GM21381 (cell line): ENCODE measurements around the gene RABL2A.
"Not testable (repeated sequence)": the region's sequence is repeated elsewhere in the genome, so short reads cannot be mapped to it uniquely, and the experiment has no call there.

Experiments
- ATAC-seq: cut with Tn5 transposase; IDR thresholded peaks from one replicate; pipeline ENCODE4 v1.9.1; 2021; ENCODE audit warnings: mild to moderate bottlenecking, moderate library complexity; ENCODE audit not compliant: unreplicated experiment

RABL2A gene

GRCh38 chr2:113606036-113606435, 21.0 kb upstream of the RABL2A start:
- ATAC-seq = not testable (repeated sequence)

GRCh38 chr2:113609822-113610221, 17.2 kb upstream of the RABL2A start:
- not testable (repeated sequence) for ATAC-seq

- ATAC-seq = not testable (repeated sequence)
Observed at GRCh38 chr2:113621002-113621401, 6.1 kb upstream of the RABL2A start.

DNA sequence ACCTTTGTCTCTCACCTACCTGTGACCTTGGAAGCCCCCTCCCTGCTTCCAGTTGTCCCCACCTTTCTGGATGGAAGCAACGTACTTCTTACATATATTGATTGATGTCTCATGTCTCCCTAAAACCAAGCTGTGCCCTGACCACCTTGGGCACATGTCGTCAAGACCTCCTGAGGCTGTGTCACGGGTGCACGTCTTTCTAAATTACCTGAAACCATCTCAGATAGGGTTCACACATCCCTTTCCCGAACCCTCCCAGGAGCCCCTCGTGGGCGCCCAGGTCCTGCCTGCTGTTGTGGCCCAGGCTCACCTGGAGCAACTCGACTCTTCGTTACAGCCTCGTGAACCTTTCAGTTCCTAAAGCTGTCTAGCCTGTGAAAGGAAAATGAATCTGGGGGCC, 1.2 kb upstream of the RABL2A start:
- not testable (repeated sequence) for ATAC-seq

DNA sequence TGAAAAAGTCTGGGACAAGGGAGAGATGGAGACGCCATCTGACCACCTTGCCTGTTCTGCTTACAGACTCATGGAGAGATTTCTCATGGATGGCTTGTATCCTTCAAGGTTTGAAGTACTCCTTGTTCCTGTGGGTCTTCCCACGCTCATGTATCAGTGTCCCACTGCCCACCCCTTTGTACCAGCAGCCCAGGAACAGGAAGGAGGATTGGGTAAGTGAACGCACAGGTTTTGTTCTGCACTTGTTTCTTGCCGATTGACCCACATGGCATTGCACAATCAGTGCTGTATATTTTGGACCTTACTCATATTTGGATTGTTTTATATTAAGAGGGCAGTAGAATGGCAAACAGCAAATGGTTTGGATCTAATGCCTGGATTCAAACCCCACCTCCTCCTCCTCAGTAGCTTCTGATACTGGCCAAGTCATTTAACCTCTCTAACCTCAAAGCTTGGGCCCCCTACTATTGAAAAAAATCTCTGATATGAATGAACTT, 5.8 kb downstream of the RABL2A start:
- not testable (repeated sequence) for ATAC-seq

DNA sequence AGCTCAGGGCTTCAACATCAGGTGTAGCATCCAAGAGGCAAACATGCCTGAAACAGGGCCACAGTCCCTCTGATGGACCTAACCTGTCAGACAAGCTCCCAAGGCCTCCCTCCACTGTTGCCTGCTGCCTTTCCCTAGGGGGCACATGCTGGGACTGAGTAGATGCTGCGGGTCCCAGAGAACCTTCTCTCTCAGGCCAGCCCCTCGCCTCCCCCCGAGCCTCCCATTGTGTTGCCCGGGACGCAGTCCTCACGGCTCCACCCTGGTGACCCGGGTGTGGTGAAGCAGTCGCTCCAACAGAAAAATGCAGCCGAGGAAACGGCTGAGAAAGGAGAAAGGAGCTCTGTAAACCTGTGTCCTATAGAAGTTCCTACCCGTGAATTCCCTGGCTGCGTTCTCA, 8.3 kb downstream of the RABL2A start:
- not testable (repeated sequence) for ATAC-seq

- not testable (repeated sequence) for ATAC-seq
Observed at GRCh38 chr2:113636226-113636625, 9.2 kb downstream of the RABL2A start.

DNA sequence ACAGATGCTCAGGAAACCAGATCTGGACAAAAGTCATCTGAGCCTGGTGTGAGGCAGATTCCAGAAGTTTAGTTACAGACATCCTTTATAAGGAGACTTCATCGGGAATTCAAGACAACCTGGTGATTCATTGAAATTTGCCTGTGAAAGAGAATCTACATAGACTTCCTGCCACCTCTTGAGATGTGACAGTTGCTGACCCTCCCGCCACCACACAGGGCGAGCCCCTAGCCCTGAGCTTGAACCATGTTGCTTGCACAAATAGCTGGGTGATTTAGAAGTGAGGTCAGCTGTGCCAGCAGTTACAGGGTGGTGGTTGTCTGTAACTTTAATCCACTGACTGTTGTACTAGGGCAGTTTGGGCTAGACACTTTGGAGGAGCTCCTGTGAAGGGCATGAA, 11.0 kb downstream of the RABL2A start:
- ATAC-seq = not testable (repeated sequence)

GRCh38 chr2:113646217-113646616, 19.2 kb downstream of the RABL2A start:
- not testable (repeated sequence) for ATAC-seq

- ATAC-seq = not testable (repeated sequence)
Observed at GRCh38 chr2:113650834-113651815, 24.1 kb downstream of the RABL2A start.

DNA sequence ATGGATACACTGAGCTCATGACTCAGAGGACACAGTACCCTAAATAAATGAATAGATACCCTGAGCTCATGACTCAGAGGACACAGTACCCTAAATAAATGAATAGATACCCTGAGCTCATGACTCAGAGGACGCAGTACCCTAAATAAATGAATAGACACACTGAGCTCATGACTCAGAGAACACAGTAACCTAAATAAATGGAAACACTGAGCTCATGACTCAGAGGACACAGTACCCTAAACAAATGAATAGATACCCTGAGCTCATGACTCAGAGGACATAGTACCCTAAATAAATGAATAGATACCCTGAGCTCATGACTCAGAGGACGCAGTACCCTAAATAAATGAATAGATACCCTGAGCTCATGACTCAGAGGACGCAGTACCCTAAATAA, 25.5 kb downstream of the RABL2A start:
- ATAC-seq = not testable (repeated sequence)

DNA sequence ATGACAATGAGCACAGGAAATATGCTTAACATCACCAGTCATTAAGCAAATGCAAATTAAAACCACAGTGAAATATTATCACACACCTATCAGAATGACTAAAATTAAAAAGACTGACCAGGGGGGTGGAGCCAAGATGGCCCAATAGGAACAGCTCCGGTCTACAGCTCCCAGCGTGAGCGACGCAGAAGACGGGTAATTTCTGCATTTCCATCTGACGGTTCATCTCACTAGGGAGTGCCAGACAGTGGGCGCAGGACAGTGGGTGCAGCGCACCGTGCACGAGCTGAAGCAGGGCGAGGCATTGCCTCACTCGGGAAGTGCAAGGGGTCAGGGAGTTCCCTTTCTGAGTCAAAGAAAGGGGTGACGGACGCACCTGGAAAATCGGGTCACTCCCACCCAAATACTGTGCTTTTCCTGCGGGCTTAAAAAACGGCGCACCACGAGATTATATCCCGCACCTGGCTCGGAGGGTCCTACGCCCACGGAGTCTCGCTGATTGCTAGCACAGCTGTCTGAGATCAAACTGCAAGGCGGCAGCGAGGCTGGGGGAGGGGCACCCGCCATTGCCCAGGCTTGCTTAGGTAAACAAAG, 29.1 kb downstream of the RABL2A start:
- not testable (repeated sequence) for ATAC-seq

GRCh38 chr2:113657735-113658134, 30.7 kb downstream of the RABL2A start:
- not testable (repeated sequence) for ATAC-seq

GRCh38 chr2:113663285-113664060, 36.4 kb downstream of the RABL2A start:
- ATAC-seq = not testable (repeated sequence)

GRCh38 chr2:113664761-113665533, 37.9 kb downstream of the RABL2A start:
- ATAC-seq = not testable (repeated sequence)

- not testable (repeated sequence) for ATAC-seq
Observed at GRCh38 chr2:113669013-113669412, 41.9 kb downstream of the RABL2A start.

DNA sequence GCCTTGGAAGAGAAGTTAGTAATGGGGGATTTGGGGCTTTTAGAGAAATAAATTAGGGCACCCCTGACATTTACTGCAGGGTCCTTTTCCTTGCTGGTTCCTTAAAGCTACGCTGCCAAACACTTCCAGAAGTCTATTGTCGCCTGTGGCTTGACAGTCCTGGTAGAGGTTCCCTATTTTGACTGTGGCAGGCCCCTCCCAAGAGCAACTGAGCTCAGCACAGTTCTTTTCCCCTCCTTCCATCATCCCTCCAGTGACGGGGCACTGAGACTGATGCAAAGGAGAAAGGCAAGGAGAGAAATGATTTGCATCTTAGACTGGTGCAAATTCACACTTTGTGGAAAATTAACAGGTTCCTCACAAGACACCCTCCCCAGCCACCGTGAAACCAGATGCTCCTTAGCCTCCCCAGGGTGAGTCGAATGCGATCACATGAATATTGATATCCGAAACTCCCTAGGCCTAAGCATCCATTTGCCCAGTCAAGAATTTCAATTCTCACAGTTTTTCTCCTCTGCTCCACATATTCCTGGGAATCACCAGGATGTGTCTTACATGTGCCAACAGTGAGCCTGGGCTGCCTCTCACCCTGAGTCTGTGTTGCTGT, 45.4 kb downstream of the RABL2A start:
- no peak for ATAC-seq

DNA sequence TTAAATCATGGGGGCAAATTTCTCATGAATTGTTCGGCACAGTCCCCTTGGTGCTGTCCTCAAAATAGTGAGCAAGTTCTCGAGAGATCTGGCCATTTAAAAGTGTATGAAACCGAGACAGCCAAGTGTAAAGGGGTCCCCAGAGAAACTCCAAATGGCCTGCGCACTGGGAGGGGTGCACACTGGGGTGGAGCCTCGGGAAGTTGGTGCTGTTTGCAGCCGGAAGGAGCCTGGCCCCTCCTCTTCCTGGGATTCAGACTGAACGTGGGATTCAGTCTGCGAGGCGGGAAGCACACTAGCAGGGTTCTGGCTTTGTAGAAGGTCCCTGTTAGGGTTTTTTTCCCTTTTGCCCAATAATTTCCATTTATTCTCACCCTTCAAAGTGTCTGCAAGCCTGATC, 48.8 kb downstream of the RABL2A start:
- no peak for ATAC-seq

- no peak for ATAC-seq
Observed at GRCh38 chr2:113676623-113677266, 49.7 kb downstream of the RABL2A start.
